ENCODE measurements around the gene PACSIN2.

Gene PACSIN2

DNA sequence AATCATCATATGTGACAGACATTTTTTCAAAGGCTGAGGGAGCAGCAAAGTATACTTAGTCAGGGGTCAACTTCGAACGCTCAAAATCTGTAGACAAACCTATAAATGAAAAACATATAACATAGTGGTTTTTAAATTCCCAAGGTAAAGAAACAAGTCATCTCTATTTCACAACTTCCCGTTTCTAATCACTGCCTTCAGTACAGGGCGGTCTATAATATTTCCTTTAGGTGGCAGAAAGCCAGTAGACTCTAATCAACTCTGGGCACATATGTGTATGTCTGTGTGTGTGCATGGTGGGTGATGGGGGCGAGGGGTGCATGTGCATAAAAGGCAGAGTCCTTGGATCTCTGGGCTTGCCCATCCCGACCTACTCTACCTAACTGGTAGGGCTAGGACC, 102.9 kb downstream of the PACSIN2 start:
- H3K9ac ChIP-seq (ENCODE audit: low read length in 5 of 5) = no peak overlapping the region
- H3K27ac ChIP-seq (ENCODE audit: low read depth, low read length) = no peak overlapping the region
- no peak overlapping the region for H3K4me3 ChIP-seq (ENCODE audit: low read depth in 1 of 5, low read length in 5 of 5)
- H3K9me3 ChIP-seq (ENCODE audit: control insufficient read depth in 5 of 5, low read length in 5 of 5) = no peaks in the 10 kb centered on the region
- H3K36me3 ChIP-seq (ENCODE audit: control insufficient read depth in 5 of 5, insufficient read depth in 5 of 5, low read length in 5 of 5) = peaks cover 0 to 24% (median 15%) of the 10 kb centered on the region in 5 donors
- H3K27me3 ChIP-seq (ENCODE audit: control insufficient read depth in 5 of 5, insufficient read depth in 4 of 5, low read length in 5 of 5) = no peaks in the 10 kb centered on the region
- peaks cover 13 to 37% (median 18%) of the 10 kb centered on the region in 5 donors for H3K4me1 ChIP-seq (ENCODE audit: control insufficient read depth in 5 of 5, insufficient read depth in 5 of 5, low read length in 5 of 5)

DNA sequence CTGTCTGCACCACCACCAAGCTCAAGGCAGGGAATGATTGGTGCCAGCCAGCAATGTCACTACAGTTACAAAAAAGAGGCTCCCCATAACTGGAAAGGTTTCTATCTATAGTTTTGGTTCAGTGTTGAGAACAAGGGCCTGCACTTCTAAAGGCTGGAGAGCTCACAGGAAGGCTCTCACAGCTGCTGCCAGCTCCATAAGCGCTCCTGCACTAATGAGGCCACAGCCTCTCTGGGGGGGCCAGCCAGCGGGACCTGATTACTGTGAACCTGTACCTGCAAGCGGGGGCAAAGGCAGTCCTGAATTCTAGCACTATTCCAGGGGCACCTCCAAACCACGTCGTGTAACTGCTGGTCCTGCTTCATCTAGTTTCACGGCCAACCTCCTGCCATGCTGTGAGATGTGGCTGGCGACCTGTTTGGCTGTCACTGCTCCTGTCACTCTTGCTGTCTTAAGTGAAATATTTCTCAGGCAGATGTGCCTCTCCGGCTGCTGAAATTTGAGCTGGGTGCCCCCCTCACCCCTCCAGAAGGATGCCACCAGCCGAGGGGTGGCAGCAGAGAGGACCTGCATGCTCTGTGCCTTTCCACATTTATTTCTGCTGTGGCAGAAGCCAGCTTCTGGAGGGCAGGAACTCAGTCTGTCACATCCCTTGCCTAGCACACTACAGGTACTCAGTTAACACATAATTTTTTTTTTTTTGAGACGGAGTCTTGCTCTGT, 104.6 kb downstream of the PACSIN2 start:
- Histone ChIP-seq H3K4me1 (ENCODE audit: control insufficient read depth in 5 of 5, insufficient read depth in 5 of 5, low read length in 5 of 5) (peaks cover 14 to 48% (median 28%) of the 10 kb centered on the region in 5 donors), H3K27ac (ENCODE audit: low read depth, low read length) (no peak overlapping the region), H3K9ac (ENCODE audit: low read length in 5 of 5) (no peak overlapping the region), H3K4me3 (ENCODE audit: low read depth in 1 of 5, low read length in 5 of 5) (no peak overlapping the region), H3K36me3 (ENCODE audit: control insufficient read depth in 5 of 5, insufficient read depth in 5 of 5, low read length in 5 of 5) (peaks cover 0 to 27% (median 16%) of the 10 kb centered on the region in 5 donors), H3K9me3 (ENCODE audit: control insufficient read depth in 5 of 5, low read length in 5 of 5) (no peaks in the 10 kb centered on the region), H3K27me3 (ENCODE audit: control insufficient read depth in 5 of 5, insufficient read depth in 4 of 5, low read length in 5 of 5) (no peaks in the 10 kb centered on the region)

DNA sequence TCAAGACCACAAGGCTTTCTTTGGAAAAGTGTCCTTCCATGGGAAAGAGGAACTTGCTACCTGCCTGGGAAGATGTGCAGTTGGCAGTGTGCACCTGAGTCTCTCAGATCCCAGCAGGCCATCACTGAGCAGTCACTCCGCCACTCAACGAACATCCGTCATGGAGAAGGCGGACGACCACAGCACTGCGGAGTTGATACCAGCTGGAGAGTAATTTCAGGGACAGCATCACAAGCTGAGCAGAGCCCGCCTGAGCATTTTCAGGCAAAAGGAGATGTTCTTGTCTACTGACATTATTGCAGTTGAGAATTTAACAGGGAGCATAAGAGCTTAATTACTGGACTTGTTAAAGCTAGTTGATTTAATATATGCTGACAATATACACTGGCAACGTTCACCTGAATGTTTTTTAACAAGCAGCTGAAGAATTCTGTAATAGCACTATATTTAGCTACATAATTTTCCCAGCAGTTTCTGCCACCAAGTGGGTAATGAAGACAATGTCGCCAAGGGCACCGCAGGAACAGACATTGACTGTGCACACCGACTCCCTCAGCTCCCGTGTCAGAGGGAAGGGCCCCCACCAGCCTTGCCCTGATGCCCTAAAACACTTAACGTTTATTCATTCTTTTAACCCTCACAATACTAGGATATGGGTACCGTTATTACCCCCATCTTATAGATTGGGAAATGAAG, 105.4 kb downstream of the PACSIN2 start:
- no peak overlapping the region for H3K4me3 ChIP-seq (ENCODE audit: low read depth in 1 of 5, low read length in 5 of 5)
- peaks cover 0 to 27% (median 16%) of the 10 kb centered on the region in 5 donors for H3K36me3 ChIP-seq (ENCODE audit: control insufficient read depth in 5 of 5, insufficient read depth in 5 of 5, low read length in 5 of 5)
- no peaks in the 10 kb centered on the region for H3K27me3 ChIP-seq (ENCODE audit: control insufficient read depth in 5 of 5, insufficient read depth in 4 of 5, low read length in 5 of 5)
- H3K9me3 ChIP-seq (ENCODE audit: control insufficient read depth in 5 of 5, low read length in 5 of 5) = no peaks in the 10 kb centered on the region
- no peak overlapping the region for H3K9ac ChIP-seq (ENCODE audit: low read length in 5 of 5)
- peaks cover 14 to 55% (median 29%) of the 10 kb centered on the region in 5 donors for H3K4me1 ChIP-seq (ENCODE audit: control insufficient read depth in 5 of 5, insufficient read depth in 5 of 5, low read length in 5 of 5)
- H3K27ac ChIP-seq (ENCODE audit: low read depth, low read length) = no peak overlapping the region

DNA sequence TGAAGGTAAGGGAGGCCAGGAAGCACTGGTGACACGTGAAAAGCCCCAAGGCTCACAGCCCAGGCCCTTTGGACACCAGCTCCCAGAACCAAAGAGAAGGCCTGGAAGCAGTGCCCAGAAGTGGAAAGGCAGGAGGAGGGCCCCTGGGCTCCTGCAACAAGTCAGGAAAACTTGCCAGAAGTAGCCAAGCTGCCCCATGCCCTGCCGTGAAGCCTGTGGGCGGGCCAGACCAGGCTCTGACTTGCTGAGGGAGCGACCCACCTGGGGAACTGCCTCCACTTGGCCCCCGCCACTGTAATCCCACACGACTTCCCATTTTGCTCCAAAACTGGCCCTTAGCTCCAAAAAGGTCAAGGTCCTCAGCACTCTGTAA, 106.6 kb downstream of the PACSIN2 start:
- Histone ChIP-seq H3K9ac (ENCODE audit: low read length in 5 of 5) (peak overlapping the region in 1 of 5 donors; percentile 52), H3K4me3 (ENCODE audit: low read depth in 1 of 5, low read length in 5 of 5) (no peak overlapping the region), H3K27ac (ENCODE audit: low read depth, low read length) (peak overlapping the region; percentile 16), H3K4me1 (ENCODE audit: control insufficient read depth in 5 of 5, insufficient read depth in 5 of 5, low read length in 5 of 5) (peaks cover 14 to 55% (median 29%) of the 10 kb centered on the region in 5 donors), H3K36me3 (ENCODE audit: control insufficient read depth in 5 of 5, insufficient read depth in 5 of 5, low read length in 5 of 5) (peaks cover 0 to 27% (median 16%) of the 10 kb centered on the region in 5 donors), H3K9me3 (ENCODE audit: control insufficient read depth in 5 of 5, low read length in 5 of 5) (no peaks in the 10 kb centered on the region), H3K27me3 (ENCODE audit: control insufficient read depth in 5 of 5, insufficient read depth in 4 of 5, low read length in 5 of 5) (no peaks in the 10 kb centered on the region)

DNA sequence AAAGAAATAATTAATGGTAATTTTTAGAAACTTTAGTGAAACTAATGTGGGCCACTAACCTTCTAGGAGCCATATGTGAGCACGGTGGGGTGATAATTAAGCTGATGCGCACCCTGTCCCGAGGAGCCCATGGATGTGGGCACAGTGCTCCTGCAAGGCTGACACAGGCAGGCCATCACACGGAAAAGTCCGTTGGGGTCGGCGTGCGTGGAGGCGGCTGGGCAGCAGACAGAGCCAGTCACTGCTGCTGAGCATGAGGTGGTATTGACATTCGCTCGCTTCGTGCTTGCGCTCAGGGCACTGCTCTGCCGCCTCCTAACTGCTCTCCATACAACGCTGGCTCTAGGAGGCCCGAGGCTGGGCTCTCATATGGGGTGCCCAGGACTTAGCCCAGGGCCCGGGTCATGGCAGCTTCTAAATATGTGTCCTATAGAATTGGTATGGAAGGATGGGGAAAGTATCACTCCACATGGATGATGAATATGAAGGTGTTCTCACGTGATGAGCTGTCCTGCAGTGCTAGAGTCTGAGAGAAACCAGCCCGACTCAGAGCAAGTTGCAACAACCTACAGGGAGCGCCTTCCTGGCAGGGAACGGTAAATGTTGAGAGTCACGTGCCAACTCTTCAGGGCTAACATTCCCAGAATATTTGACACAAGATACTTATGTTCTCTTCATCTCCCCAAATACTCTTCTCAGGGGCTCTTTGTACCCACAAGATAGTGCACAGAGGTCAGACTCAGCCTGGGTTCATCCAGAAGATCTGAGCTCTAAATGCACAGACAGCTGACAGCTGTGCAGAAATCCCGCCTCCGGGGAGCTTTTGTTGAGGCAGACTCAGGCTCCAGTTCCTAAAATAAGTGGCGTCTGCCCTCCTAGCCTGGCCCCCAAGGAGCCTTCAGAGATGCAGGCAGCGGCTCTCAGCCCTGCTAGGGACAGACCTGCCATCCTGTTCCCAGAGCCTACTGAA, 107.3 kb downstream of the PACSIN2 start:
- no peak overlapping the region for H3K4me3 ChIP-seq (ENCODE audit: low read depth in 1 of 5, low read length in 5 of 5)

DNA sequence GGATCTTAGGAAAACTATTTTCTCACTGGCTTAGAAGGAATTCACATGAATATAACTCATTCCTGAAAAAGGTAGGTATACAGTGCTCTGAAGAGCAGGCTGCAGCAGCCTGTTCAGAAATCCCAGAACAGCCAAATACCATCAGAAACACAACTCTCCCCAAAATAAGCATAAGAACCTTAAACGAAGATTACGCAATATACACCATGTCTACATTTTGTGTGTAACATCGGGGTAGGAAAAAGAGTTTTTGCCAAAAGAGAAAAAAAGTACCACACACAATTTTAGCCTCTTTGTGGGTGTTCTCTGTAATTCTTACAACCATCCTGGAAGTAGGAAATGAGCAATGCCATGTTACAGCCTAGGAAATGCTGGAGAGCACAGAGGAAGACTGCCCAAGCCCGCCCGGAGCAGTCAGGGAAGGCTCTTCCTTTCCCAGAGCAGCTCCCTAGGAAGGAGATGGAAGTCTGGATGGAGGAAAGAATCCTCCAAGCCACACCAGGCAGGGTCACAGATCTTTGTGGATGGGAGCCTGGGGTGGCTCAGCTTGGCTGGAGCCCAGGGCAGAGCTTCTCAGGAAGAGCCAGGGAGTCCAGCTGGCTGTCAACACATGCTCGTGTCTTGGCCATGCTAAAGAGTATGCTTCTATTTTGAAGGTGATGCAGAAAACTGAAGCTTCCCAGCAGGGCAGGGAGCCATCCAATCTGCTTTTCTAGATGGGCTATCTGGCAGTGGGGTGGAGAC, 108.2 kb downstream of the PACSIN2 start:
- Histone ChIP-seq H3K27me3 (ENCODE audit: control insufficient read depth in 5 of 5, insufficient read depth in 4 of 5, low read length in 5 of 5) (no peaks in the 10 kb centered on the region), H3K27ac (ENCODE audit: low read depth, low read length) (no peak overlapping the region), H3K9ac (ENCODE audit: low read length in 5 of 5) (no peak overlapping the region), H3K9me3 (ENCODE audit: control insufficient read depth in 5 of 5, low read length in 5 of 5) (no peaks in the 10 kb centered on the region), H3K4me3 (ENCODE audit: low read depth in 1 of 5, low read length in 5 of 5) (no peak overlapping the region), H3K4me1 (ENCODE audit: control insufficient read depth in 5 of 5, insufficient read depth in 5 of 5, low read length in 5 of 5) (peaks cover 12 to 54% (median 35%) of the 10 kb centered on the region in 5 donors), H3K36me3 (ENCODE audit: control insufficient read depth in 5 of 5, insufficient read depth in 5 of 5, low read length in 5 of 5) (peaks cover 0 to 27% (median 16%) of the 10 kb centered on the region in 5 donors)

More for the DNA sequence above, 107.3 kb downstream of the PACSIN2 start:
- Histone ChIP-seq H3K9me3 (ENCODE audit: control insufficient read depth in 5 of 5, low read length in 5 of 5) (no peaks in the 10 kb centered on the region), H3K27me3 (ENCODE audit: control insufficient read depth in 5 of 5, insufficient read depth in 4 of 5, low read length in 5 of 5) (no peaks in the 10 kb centered on the region), H3K27ac (ENCODE audit: low read depth, low read length) (peak overlapping the region; percentile 16), H3K36me3 (ENCODE audit: control insufficient read depth in 5 of 5, insufficient read depth in 5 of 5, low read length in 5 of 5) (peaks cover 0 to 27% (median 16%) of the 10 kb centered on the region in 5 donors), H3K9ac (ENCODE audit: low read length in 5 of 5) (peak overlapping the region in 1 of 5 donors; percentile 52), H3K4me1 (ENCODE audit: control insufficient read depth in 5 of 5, insufficient read depth in 5 of 5, low read length in 5 of 5) (peaks cover 14 to 55% (median 29%) of the 10 kb centered on the region in 5 donors)

DNA sequence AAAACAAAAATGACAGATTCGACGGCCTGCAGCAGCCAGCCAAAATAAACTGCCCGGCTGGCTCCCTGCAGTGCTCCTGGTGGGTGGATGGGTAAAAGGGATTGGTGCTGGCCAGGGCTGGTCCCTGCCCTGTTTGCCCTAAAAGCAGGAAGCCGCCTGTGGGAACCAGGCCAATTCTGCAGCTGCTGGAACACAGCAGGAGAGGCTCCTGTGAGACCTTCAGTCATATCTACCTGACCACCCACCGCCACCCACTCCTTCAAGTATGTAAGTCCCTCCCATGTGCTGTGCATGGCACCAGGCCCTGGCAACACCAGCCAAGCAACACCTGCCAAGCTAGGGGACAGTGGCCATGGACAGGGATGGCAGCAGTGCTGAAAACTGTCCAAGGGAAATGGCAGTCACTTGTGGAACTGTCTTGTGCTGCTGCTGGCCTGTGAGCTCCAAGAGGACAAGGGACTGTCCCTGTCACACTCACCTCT, 109.2 kb downstream of the PACSIN2 start:
- Histone ChIP-seq H3K9ac (ENCODE audit: low read length in 5 of 5) (no peak overlapping the region), H3K4me3 (ENCODE audit: low read depth in 1 of 5, low read length in 5 of 5) (no peak overlapping the region), H3K27me3 (ENCODE audit: control insufficient read depth in 5 of 5, insufficient read depth in 4 of 5, low read length in 5 of 5) (no peaks in the 10 kb centered on the region), H3K9me3 (ENCODE audit: control insufficient read depth in 5 of 5, low read length in 5 of 5) (no peaks in the 10 kb centered on the region), H3K27ac (ENCODE audit: low read depth, low read length) (no peak overlapping the region), H3K36me3 (ENCODE audit: control insufficient read depth in 5 of 5, insufficient read depth in 5 of 5, low read length in 5 of 5) (peaks cover 0 to 24% (median 15%) of the 10 kb centered on the region in 5 donors), H3K4me1 (ENCODE audit: control insufficient read depth in 5 of 5, insufficient read depth in 5 of 5, low read length in 5 of 5) (peaks cover 12 to 54% (median 46%) of the 10 kb centered on the region in 5 donors)

DNA sequence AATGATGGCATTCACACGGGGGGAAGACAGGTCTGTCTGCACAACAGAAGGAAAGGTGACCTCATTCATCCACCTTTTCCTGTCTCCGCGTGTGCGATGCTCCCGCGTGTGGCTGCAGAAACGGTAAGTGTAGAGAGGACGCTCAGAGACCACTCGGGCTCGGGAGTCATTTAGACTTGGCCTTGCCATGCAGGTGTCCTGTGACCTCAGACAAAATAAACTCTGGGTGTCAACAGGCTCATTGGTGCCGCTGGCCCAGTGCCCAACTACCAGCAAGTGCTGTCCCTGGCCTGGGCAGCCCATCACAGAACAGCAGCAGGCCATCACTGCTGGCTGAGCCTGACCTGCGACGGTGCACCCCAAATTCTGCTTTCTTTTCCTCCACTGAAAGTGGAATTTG, 109.7 kb downstream of the PACSIN2 start:
- H3K9me3 ChIP-seq (ENCODE audit: control insufficient read depth in 5 of 5, low read length in 5 of 5) = no peaks in the 10 kb centered on the region
- no peaks in the 10 kb centered on the region for H3K27me3 ChIP-seq (ENCODE audit: control insufficient read depth in 5 of 5, insufficient read depth in 4 of 5, low read length in 5 of 5)
- no peak overlapping the region for H3K27ac ChIP-seq (ENCODE audit: low read depth, low read length)
- peaks cover 0 to 19% (median 15%) of the 10 kb centered on the region in 5 donors for H3K36me3 ChIP-seq (ENCODE audit: control insufficient read depth in 5 of 5, insufficient read depth in 5 of 5, low read length in 5 of 5)
- H3K4me3 ChIP-seq (ENCODE audit: low read depth in 1 of 5, low read length in 5 of 5) = no peak overlapping the region
- no peak overlapping the region for H3K9ac ChIP-seq (ENCODE audit: low read length in 5 of 5)
- peaks cover 12 to 53% (median 46%) of the 10 kb centered on the region in 5 donors for H3K4me1 ChIP-seq (ENCODE audit: control insufficient read depth in 5 of 5, insufficient read depth in 5 of 5, low read length in 5 of 5)

DNA sequence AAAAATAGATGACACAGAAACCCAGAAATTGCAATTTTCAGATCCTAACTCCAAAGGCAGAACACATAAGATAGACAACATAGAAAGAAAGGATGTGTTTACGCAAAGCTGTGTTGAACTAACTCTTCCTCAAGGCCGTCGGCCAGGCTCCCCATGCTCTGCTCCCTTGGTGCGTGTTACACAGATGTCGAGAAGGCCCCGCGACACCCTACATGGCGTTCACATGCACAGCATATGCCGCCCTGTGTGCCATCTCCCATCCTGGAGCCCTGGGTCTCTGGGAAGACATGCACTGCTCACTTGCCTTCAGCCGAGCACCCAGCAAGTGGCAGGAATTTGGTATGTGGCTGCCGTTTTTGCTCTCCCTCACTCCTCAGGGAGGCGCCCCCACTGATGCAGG, 110.9 kb downstream of the PACSIN2 start:
- Histone ChIP-seq H3K9ac (ENCODE audit: low read length in 5 of 5) (no peak overlapping the region), H3K4me3 (ENCODE audit: low read depth in 1 of 5, low read length in 5 of 5) (no peak overlapping the region), H3K4me1 (ENCODE audit: control insufficient read depth in 5 of 5, insufficient read depth in 5 of 5, low read length in 5 of 5) (peaks cover 12 to 53% (median 46%) of the 10 kb centered on the region in 5 donors), H3K27ac (ENCODE audit: low read depth, low read length) (no peak overlapping the region), H3K9me3 (ENCODE audit: control insufficient read depth in 5 of 5, low read length in 5 of 5) (no peaks in the 10 kb centered on the region), H3K27me3 (ENCODE audit: control insufficient read depth in 5 of 5, insufficient read depth in 4 of 5, low read length in 5 of 5) (no peaks in the 10 kb centered on the region), H3K36me3 (ENCODE audit: control insufficient read depth in 5 of 5, insufficient read depth in 5 of 5, low read length in 5 of 5) (peaks cover 0 to 12% (median 4%) of the 10 kb centered on the region in 5 donors)

Measured in subcutaneous abdominal adipose tissue (tissue), 5 donors.